ENCODE results near the gene HHIPL1.
"Not testable (repeated sequence)": the region's sequence is repeated elsewhere in the genome, so short reads cannot be mapped to it uniquely, and the experiment has no call there.

Gene HHIPL1

GRCh38 chr14:99637624-99638023 is 7.3 kb upstream of the HHIPL1 start:
- no peak for DNase-seq

- not testable (repeated sequence) for DNase-seq
Measured at GRCh38 chr14:99642771-99643170, 2.2 kb upstream of the HHIPL1 start.

- DNase-seq, result no peak
Measured at GRCh38 chr14:99643343-99643742, 1.6 kb upstream of the HHIPL1 start.

- DNase-seq, result no peak
Measured at GRCh38 chr14:99644035-99644587, 818 bp upstream of the HHIPL1 start.

- no peak for DNase-seq
Measured at GRCh38 chr14:99645545-99646505, 896 bp downstream of the HHIPL1 start.

- DNase-seq, result no peak
Measured at GRCh38 chr14:99647411-99647810, 2.5 kb downstream of the HHIPL1 start.

GRCh38 chr14:99648027-99648784 is 3.3 kb downstream of the HHIPL1 start:
- DNase-seq, result no peak

GRCh38 chr14:99649219-99649618 is 4.3 kb downstream of the HHIPL1 start:
- DNase-seq, result no peak

GRCh38 chr14:99649643-99650042 is 4.7 kb downstream of the HHIPL1 start:
- no peak for DNase-seq

GRCh38 chr14:99650189-99650588 is 5.3 kb downstream of the HHIPL1 start:
- DNase-seq, result no peak

GRCh38 chr14:99651953-99652746 is 7.2 kb downstream of the HHIPL1 start:
- no peak for DNase-seq

GRCh38 chr14:99654235-99654985 is 9.5 kb downstream of the HHIPL1 start:
- DNase-seq, result no peak

GRCh38 chr14:99655521-99655920 is 10.6 kb downstream of the HHIPL1 start:
- DNase-seq, result no peak

- DNase-seq, result no peak
Measured at GRCh38 chr14:99656171-99656570, 11.2 kb downstream of the HHIPL1 start.

GRCh38 chr14:99657645-99658155 is 12.8 kb downstream of the HHIPL1 start:
- DNase-seq, result no peak

GRCh38 chr14:99658218-99658845 is 13.4 kb downstream of the HHIPL1 start:
- DNase-seq, result no peak

- no peak for DNase-seq
Measured at GRCh38 chr14:99659333-99659741, 14.4 kb downstream of the HHIPL1 start.

- no peak for DNase-seq
Measured at GRCh38 chr14:99660006-99660566, 15.2 kb downstream of the HHIPL1 start.

GRCh38 chr14:99660794-99661193 is 15.9 kb downstream of the HHIPL1 start:
- DNase-seq, result no peak

GRCh38 chr14:99661206-99661605 is 16.3 kb downstream of the HHIPL1 start:
- not testable (repeated sequence) for DNase-seq

GRCh38 chr14:99662846-99663245 is 17.9 kb downstream of the HHIPL1 start:
- DNase-seq, result no peak

Measured in activated CD4-positive, alpha-beta T cell treated with anti-CD3 and anti-CD28 coated beads for 4 hours (primary cell).